ENCODE data around the gene COL16A1.

Gene COL16A1

DNA sequence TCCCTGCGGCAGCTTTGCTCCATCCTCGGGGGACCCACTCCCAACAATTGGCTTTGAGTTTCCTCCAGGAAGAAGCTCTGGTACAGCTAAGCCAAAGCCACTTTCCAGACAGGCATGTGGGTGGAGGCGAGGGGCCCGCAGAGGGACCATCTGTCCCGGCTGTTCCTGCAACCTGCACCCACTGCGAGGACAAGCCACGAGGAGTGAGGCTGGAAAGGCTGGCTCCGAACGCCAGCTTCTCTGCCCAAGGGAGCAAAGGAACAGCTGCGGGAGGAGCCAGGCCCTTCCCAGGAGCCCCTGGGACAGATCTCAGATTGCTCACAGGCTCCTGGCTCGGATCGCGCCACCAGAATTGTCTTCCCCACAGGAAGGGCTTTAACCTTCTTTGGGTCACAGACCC, 30.8 kb downstream of the COL16A1 start:
- DNase-seq (ENCODE audit: insufficient read length, low spot score) (no peak), FAIRE-seq (no peak)
- no peak for TF ChIP-seq PAX5 (IDR thresholded peaks at IDR 0.05; ENCODE audit: insufficient read depth, low read length, severe bottlenecking)
- no peak for TF ChIP-seq POLR2A (IDR thresholded peaks at IDR 0.05; ENCODE audit: low read depth, low read length)
- no peak for TF ChIP-seq SPI1 (IDR thresholded peaks at IDR 0.05; ENCODE audit: low read depth, low read length)

- TF ChIP-seq POLR2AphosphoS5 (IDR thresholded peaks at IDR 0.05; ENCODE audit: low read depth, low read length) (no peak), SPI1 (IDR thresholded peaks at IDR 0.05; ENCODE audit: low read depth, low read length) (no peak), PAX5 (IDR thresholded peaks at IDR 0.05; ENCODE audit: insufficient read depth, low read length, severe bottlenecking) (no peak), POU2F2 (IDR thresholded peaks at IDR 0.05; ENCODE audit: low read depth, low read length) (no peak), TAF1 (IDR thresholded peaks at IDR 0.05; ENCODE audit: low read depth, low read length) (no peak), POLR2A (IDR thresholded peaks at IDR 0.05; ENCODE audit: low read depth, low read length) (no peak)
- no peak for DNase-seq (ENCODE audit: insufficient read length, low spot score)
- FAIRE-seq: no peak
Observed at GRCh38 chr1:31671561-31672201, 32.1 kb downstream of the COL16A1 start.

DNA sequence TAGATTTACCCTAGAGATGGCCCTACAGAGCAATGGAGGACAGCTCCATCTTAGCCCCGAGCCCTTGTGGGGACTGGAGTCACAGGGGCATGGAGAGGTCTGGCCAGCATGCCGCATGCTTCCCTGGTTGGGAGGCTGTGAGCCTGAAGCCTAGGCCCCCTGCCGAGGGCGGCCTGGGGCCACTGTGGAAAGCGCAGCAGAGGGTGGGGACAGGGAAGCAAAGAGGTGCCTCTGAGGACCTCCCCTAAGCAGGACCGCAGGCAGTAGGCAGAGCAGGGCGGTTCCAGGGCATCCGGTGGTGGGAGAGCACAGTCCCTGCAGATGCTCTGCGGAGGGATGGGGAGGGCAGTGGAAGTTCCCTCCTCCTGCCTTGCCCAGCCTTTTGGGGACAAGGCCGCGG, 32.7 kb downstream of the COL16A1 start:
- no peak for TF ChIP-seq POU2F2 (IDR thresholded peaks at IDR 0.05; ENCODE audit: low read depth, low read length)
- no peak for FAIRE-seq
- no peak for DNase-seq (ENCODE audit: insufficient read length, low spot score)

DNA sequence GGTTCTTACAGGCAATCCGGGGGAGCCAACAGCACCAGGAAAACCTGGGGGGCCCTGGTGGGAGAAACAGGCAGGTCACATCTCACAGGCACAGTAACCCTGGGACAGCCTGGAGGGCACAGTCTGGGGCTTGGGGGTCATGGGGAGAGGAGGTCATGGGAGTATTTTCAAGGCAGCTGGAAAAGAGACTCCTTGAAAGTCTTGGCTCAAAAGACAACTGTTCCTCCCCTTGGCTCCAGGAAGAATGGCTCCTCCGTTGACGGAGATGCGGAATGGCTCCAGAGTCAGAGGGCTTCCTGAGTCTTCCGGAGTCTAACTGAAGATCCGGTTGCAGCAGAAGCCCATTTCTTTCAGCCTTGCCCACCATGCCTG, 33.2 kb downstream of the COL16A1 start:
- no peak for FAIRE-seq
- TF ChIP-seq POU2F2 (IDR thresholded peaks at IDR 0.05; ENCODE audit: low read depth, low read length) (no peak), POLR2AphosphoS5 (IDR thresholded peaks at IDR 0.05; ENCODE audit: low read depth, low read length) (no peak), SPI1 (IDR thresholded peaks at IDR 0.05; ENCODE audit: low read depth, low read length) (no peak), POLR2A (IDR thresholded peaks at IDR 0.05; ENCODE audit: low read depth, low read length) (no peak), PAX5 (IDR thresholded peaks at IDR 0.05; ENCODE audit: insufficient read depth, low read length, severe bottlenecking) (no peak), TAF1 (IDR thresholded peaks at IDR 0.05; ENCODE audit: low read depth, low read length) (no peak)
- DNase-seq (ENCODE audit: insufficient read length, low spot score): no peak

GRCh38 chr1:31669786-31670592, 33.8 kb downstream of the COL16A1 start:
- DNase-seq (ENCODE audit: insufficient read length, low spot score): no peak

DNA sequence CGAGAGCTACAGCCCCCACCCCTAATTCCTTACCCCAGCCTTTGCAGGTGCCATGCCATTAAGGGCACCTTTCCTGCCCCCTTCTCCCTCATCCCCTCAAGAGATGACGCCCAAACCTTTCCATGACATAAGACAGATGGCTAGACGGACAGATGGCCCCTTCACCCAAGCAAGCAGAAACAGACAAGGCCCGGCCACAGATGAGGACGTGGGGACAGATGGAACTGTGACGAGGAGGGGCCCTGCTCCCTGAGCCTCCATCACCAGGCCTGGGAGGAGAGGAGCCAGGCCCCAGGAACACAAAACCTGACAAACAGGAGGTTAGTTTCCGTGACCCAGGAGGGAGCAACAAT, 34.4 kb downstream of the COL16A1 start:
- FAIRE-seq: no peak
- no peak for DNase-seq (ENCODE audit: insufficient read length, low spot score)

More at GRCh38 chr1:31669786-31670592, 33.8 kb downstream of the COL16A1 start:
- FAIRE-seq: no peak
- TF ChIP-seq POLR2A (IDR thresholded peaks at IDR 0.05; ENCODE audit: low read depth, low read length) (no peak), POLR2AphosphoS5 (IDR thresholded peaks at IDR 0.05; ENCODE audit: low read depth, low read length) (no peak)

GRCh38 chr1:31668303-31668883, 35.4 kb downstream of the COL16A1 start:
- no peak for DNase-seq (ENCODE audit: insufficient read length, low spot score)
- no peak for FAIRE-seq
- no peak for TF ChIP-seq TAF1 (IDR thresholded peaks at IDR 0.05; ENCODE audit: low read depth, low read length)
- TF ChIP-seq SPI1 (IDR thresholded peaks at IDR 0.05; ENCODE audit: low read depth, low read length): no peak
- TF ChIP-seq POLR2AphosphoS5 (IDR thresholded peaks at IDR 0.05; ENCODE audit: low read depth, low read length): no peak
- no peak for TF ChIP-seq POLR2A (IDR thresholded peaks at IDR 0.05; ENCODE audit: low read depth, low read length)
- no peak for TF ChIP-seq PAX5 (IDR thresholded peaks at IDR 0.05; ENCODE audit: insufficient read depth, low read length, severe bottlenecking)
- no peak for TF ChIP-seq POU2F2 (IDR thresholded peaks at IDR 0.05; ENCODE audit: low read depth, low read length)

More for the DNA sequence above, 34.4 kb downstream of the COL16A1 start:
- TF ChIP-seq POU2F2 (IDR thresholded peaks at IDR 0.05; ENCODE audit: low read depth, low read length) (no peak), TAF1 (IDR thresholded peaks at IDR 0.05; ENCODE audit: low read depth, low read length) (no peak), POLR2A (IDR thresholded peaks at IDR 0.05; ENCODE audit: low read depth, low read length) (no peak), PAX5 (IDR thresholded peaks at IDR 0.05; ENCODE audit: insufficient read depth, low read length, severe bottlenecking) (no peak), SPI1 (IDR thresholded peaks at IDR 0.05; ENCODE audit: low read depth, low read length) (no peak), POLR2AphosphoS5 (IDR thresholded peaks at IDR 0.05; ENCODE audit: low read depth, low read length) (no peak)

GRCh38 chr1:31667065-31667785, 36.6 kb downstream of the COL16A1 start:
- no peak for FAIRE-seq
- no peak for DNase-seq (ENCODE audit: insufficient read length, low spot score)
- no peak for TF ChIP-seq POLR2AphosphoS5 (IDR thresholded peaks at IDR 0.05; ENCODE audit: low read depth, low read length)
- TF ChIP-seq POLR2A (IDR thresholded peaks at IDR 0.05; ENCODE audit: low read depth, low read length): no peak
- TF ChIP-seq TAF1 (IDR thresholded peaks at IDR 0.05; ENCODE audit: low read depth, low read length): no peak
- TF ChIP-seq POU2F2 (IDR thresholded peaks at IDR 0.05; ENCODE audit: low read depth, low read length): no peak
- TF ChIP-seq SPI1 (IDR thresholded peaks at IDR 0.05; ENCODE audit: low read depth, low read length): no peak
- no peak for TF ChIP-seq PAX5 (IDR thresholded peaks at IDR 0.05; ENCODE audit: insufficient read depth, low read length, severe bottlenecking)

DNA sequence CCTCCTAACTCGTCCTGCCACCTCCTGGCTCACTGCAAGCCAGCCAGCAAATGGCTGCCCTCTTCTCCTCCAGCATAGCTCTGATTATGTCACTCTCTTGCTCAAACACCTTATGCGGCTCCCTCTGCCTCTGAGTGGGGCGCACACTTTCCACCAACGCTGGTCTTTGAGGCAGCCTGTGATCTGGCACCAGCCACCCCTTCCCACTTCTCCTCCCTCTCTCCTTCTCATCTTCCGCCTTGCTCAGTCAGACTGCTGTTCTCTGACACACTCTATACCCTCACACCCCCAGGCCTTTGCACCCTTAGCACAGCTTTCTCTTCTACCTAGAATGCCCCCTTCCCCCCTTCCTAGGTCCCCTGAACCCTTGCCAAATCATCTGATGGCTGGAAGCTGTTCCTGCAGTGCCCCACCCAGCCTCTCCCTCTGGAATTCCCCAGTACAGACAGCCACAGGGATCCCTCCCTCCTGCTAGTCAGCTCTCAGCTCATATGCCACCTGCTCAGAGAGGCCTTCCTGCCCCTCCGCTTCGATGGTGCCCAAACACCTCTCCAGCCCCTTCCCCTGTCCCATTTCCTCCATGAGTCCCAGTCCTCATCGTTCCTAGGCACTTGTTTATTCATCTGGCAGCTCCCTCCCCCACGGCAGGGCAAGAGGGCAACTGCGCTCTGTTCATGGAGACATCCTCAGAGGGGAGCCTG, 37.4 kb downstream of the COL16A1 start:
- no peak for FAIRE-seq

More for the DNA sequence above, 37.4 kb downstream of the COL16A1 start:
- DNase-seq (ENCODE audit: insufficient read length, low spot score): no peak
- TF ChIP-seq PAX5 (IDR thresholded peaks at IDR 0.05; ENCODE audit: insufficient read depth, low read length, severe bottlenecking) (no peak), POLR2A (IDR thresholded peaks at IDR 0.05; ENCODE audit: low read depth, low read length) (no peak), SPI1 (IDR thresholded peaks at IDR 0.05; ENCODE audit: low read depth, low read length) (no peak), POU2F2 (IDR thresholded peaks at IDR 0.05; ENCODE audit: low read depth, low read length) (no peak), POLR2AphosphoS5 (IDR thresholded peaks at IDR 0.05; ENCODE audit: low read depth, low read length) (no peak), TAF1 (IDR thresholded peaks at IDR 0.05; ENCODE audit: low read depth, low read length) (no peak)

Data from GM12891 (cell line).